HG03521 (cell line): ENCODE data around the gene BSG.

Source experiments
- ATAC-seq: cut with Tn5 transposase; IDR thresholded peaks from one replicate; pipeline ENCODE4 v1.9.1; 2021; ENCODE audit warnings: mild to moderate bottlenecking, moderate library complexity; ENCODE audit not compliant: unreplicated experiment

The BSG gene

DNA sequence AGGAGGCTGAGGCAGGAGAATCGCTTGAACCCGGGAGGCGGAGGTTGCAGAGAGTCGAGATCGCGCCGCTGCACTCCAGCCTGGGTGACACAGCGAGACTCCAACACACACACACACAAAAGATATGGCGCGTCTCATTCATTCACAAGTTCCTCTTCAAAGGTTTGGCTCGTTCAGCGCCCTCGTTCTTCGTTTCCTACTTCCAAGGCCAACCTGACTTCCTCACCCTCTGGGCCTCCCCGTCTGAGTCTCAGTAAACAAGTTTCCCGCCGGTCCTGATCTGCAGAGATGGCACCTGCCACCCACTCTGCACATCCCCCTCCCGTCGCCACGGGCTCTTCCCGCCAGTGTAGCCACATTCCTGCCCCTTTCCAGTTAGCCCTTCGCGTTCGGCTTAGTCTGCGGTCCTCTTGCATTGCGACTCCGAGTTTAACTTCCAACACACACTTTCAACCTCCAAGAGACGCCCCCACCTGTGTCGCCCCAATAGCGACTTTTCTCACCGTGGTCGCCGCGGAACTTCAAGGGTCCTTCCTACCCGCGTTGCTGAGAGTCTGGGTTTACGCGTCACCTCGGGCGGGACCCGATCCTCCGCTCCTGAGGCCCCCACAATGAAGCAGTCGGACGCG, 1.3 kb upstream of the BSG start:
- ATAC-seq: no peak

DNA sequence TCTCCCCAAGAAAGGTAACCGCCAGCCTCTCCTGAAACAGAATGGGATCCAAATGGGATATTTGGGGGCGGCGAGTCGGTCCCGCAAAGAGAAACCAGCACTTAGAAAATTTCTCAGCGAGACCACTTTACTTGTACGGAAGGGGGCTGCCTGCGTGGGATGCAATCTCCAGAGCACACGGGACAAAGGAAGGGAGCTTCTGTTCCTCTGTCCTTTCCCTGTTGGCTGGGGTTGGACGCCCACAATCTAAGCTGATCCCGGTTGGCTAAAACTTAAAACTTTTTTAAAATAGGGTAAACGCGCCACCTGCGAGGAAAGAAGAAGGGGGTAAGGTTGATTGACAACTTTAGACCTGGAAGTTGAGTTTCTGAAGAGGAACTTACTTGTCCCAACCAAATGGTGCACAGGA, 826 bp upstream of the BSG start:
- no peak for ATAC-seq

DNA sequence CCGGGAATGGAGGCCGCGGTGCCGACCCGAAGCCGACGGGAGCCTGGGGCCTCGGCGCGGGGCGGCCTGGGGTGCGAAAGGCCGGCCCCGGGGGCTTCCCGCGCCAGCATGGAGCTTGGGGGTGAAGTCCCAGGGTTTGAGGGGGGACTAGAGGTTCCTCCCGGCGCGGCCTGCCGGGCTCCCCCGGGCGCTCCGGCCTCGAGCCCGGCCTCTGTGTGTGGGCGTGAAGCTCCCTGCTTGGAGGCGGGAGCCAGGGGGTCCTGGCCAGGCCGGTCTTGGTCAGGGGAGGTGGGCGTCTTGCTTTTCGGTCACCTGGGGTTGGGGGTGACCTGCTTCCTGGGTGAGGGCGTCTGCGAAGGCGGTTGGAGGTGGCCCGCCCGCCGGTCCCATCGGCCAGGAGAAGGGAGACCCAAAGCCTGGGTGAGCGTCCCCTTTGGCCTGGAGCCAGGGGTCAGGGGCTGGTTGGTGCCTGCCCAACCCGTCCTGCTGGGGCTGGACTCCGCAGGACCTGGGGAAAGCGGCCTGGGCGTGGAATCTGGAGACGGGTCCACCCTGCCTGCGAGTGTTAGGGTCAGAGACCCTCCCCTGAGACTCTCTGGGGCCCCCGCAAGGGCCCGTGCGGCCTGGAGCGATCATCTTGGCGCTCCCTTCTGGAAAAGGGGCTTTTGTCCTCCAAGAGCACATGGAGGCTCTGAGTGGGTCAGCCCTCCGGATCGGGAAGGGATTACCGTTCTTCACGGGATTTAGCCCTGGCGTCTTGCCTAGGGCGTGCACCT, 535 bp downstream of the BSG start:
- ATAC-seq: peak; percentile 6

DNA sequence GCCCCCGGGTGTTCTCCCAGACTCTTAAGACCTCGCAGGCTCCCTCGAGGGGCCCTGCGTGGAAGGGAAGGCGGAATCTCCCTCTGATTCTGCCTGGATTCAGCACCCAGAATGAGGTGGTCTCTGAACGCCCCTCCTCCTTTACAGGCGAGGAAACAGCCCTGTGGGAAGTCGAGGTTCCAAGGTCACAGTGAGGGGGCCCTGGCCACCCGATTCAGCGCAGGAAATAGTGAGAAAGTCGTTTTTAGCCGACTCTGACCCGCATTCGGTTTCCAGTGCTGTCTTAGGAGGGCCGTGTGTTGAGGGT, 1.1 kb downstream of the BSG start:
- ATAC-seq: no peak

DNA sequence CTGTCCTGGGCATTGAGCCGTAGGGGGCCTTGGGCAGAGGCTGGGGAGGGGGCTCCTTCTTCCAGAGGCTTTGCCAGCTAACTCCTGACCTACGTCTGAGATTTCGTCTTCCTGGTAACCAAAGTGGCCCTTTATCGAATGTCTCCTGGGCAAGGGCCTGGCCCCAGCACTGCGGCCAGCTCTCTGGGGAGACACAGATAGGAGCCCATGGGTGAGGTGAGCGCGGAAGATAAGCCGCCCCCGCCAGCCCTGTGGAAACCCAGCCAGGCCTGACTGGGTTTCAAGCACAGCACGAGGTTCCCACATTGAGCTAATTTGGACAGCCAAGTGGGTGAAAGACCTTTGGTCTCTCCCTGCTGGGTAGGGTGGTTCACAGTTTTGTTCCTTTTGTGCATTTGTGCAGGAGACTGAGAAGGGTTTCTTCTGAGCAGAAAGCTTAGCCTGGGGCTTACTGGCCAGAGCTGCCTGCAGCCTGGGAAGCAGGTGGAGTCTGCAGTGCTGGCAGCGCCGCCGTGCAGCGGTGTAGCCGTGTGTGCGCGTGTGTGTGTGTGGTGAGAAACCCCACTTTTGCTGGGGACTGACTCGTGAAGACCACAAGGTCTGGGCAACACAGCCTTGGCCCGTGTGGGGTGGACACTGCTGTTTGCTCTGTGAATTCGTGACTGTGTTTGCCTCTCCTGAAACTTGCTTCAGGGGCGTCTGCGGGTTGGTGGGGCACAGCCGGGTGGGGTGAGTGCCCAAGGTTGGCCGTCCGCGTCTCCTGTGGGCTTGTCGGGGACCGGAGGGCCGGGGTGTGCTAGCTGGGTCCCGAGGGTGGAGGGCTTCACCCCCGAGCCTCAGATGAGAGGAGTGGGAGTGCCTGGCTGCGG, 2.5 kb downstream of the BSG start:
- no peak for ATAC-seq

DNA sequence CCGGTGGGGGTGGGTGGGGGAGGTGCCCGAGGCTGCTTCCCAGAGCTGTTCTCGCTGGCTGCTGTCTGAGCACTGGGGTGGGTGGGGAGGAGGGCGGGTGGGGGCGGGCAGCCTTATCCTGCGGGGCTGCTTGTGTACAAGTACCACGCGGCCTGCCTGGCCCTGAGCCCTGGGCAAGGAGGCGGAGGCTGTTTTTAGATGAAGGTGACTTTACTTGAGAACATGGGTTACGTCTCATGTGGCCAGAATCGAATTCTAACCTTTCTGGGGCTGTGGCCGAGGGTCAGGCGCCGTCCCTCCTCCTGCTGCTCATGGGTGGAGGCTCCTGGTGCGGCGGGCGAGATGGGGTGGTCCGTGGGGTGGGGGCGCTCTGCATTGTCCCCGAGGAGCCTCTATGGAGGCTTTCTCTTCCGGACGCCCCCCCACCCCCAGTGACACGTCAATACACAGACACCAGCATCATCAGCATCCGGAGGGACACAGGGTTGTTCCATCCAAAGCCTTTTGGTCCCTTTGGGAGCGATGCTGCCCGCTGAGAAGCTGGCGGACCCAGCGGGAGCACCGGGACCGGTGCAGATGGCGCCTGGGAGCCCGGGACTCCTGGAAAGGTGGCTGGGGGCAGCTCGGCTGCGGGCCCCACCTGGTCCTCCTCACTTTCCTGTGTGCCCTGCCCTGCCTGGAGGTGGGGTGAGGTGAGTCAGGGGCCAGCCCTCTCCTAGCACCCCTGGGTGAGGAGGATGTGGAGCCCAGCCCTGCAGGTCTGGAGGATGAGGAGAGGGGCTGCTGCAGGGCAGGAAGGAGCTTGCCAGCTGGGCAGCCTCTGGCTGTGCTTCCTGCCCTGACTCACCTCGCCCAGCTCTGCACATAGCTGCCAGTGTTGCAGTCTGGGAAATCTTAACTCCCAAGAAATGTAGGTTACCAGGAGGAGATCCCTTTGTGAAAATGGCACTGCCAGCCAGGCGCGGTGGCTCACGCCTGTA, 3.4 kb downstream of the BSG start:
- ATAC-seq: no peak

DNA sequence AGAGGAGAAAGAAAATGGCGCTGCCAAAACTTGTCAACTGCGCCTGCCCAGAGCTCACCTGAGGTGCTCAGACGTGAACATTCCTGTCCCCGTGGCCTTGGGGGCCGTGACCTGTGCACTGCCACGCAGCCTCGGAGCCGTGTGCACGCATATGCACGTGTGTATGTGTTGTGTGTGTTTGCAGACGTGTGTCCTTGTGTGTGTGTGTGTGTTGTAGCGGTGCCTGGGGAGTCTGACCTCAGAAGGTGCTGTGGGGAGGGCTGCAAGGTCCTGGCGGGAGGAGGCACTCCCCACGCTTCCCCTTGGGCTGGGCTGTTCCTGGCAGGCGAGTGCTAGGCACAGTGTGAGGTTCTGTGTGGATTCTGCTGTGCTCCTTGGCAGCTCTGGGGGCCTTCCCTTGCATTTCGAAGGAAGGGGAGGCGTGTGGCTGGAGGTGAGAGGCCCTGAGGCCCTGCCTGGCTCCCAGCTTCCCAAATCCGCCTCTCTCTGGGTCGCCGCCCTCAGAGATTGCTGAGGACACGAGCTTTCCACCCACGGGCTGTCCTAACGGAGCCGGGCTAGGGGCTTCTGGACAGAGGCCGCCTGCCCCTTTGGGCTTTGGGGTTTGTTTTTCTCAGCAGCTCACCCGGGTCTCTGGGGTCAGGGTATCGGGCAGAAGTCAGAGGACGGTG, 4.5 kb downstream of the BSG start:
- ATAC-seq: no peak

DNA sequence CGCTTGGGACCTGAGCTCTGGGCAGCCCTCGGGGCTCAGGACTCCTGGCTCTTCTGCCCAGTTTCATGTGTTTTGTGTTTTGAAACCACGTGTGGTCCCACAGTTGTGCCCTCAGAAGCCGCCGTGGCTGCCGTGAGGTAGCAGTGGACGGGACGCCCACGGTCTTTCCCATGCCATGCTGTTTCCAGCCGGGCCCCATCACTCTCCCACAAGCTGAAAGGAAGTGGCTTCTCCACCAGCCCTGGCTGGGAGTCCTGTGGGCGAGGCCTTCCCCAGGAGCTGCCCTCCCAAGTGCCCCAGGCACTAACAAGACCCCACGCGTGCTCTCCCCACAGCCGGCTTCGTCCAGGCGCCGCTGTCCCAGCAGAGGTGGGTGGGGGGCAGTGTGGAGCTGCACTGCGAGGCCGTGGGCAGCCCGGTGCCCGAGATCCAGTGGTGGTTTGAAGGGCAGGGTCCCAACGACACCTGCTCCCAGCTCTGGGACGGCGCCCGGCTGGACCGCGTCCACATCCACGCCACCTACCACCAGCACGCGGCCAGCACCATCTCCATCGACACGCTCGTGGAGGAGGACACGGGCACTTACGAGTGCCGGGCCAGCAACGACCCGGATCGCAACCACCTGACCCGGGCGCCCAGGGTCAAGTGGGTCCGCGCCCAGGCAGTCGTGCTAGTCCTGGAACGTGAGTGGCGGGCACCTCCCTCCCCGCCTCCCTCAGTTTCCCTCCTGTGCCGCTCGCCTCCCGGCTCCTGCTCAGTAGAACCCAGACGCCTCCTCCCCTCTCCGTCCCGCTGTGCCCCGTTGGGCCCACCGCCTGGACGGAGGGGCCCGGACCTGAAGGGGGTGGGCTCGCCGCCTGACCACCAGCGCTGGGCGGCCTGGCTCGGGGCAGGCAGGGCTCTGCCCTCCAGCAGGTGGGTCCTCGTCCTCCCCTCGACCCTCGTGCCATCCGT, 5.3 kb downstream of the BSG start:
- ATAC-seq: no peak

DNA sequence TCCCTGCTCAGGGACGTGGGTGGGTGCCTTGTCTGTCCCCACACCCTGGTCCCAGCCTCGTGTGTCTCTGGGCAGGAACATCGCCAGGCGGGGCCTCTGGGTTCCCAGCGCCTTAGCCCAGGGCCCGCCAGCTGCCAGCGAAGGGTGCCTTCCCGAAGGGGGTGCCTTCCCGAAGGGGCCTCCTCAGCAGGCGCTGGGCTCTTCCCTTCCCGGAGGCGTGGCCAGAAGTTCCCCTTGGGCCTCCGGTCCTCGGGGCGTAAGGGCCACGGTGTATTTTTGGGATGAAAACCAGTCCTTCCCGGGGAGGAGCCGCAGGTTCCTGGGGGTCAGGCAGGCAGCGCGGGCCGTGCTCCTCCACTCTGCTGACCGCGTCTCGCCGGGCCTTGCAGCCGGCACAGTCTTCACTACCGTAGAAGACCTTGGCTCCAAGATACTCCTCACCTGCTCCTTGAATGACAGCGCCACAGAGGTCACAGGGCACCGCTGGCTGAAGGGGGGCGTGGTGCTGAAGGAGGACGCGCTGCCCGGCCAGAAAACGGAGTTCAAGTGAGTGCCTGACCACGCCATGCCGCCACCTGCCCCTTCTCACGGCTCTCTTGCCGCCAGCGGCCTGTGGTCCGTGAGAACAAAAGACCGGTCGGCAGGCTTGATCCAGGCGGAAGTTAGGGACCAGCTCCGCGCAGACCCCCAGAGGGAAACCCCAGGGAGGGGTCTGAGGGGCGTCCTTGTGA, 6.9 kb downstream of the BSG start:
- ATAC-seq: no peak

DNA sequence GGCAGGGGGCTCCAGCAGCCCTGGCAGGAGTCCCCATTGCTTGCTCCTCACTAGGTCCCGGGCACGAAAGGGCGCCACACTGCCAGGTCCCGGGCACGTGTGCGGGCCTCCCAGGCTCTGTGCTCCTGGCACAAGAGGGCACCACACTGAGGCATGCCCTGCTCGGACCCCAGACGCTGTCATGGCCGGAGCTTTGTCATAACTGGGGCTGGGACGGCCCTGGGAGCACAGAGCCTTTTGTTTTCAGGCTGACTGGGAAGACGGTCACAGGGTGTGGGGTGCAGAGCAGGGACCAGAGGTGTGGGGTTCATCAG, 7.4 kb downstream of the BSG start:
- no peak for ATAC-seq

DNA sequence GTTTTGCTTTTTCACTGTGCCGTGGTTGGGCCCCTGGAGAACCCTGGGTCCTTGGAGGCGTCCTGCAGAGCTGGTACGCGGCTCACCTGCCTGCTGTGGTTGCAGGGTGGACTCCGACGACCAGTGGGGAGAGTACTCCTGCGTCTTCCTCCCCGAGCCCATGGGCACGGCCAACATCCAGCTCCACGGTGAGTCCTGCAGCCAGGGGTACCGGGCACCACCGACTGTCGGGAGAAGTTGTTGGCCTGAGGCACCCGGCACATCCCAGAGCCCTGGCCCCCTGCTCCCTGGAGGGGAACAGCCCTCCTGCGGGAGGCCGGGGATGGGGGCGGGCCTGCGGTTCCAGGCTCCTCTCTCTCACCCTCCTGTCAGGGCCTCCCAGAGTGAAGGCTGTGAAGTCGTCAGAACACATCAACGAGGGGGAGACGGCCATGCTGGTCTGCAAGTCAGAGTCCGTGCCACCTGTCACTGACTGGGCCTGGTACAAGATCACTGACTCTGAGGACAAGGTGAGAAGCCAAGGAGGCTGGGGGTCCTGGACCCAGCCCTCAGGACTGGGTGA, 8.0 kb downstream of the BSG start:
- ATAC-seq: no peak

DNA sequence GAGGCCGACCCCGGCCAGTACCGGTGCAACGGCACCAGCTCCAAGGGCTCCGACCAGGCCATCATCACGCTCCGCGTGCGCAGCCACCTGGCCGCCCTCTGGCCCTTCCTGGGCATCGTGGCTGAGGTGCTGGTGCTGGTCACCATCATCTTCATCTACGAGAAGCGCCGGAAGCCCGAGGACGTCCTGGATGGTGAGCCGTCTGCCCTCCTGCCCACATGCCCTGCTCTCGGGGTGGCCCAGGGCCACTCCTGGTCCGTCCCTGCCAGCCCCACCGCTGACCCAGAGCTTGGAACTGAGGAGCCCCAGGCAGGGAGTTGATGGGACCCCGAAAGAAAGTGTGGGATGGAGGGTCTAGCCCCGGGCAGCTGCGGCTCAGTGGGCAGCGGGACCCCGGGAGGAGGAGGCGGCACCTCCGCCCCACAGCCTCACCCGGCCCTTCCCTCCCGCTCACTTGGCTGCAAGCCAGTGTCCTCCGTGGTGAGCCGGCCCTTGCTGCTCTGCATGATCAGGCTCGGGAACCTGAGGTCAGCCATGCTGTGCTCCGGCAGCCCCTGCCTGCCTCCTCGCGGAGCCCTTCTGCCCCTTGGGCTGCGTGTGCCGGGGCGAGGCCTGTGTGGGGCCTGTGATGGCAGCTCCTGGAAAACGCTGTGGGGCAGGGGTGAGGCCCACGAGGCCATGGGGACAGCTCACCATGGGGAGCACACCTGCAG, 9.2 kb downstream of the BSG start:
- ATAC-seq: no peak

DNA sequence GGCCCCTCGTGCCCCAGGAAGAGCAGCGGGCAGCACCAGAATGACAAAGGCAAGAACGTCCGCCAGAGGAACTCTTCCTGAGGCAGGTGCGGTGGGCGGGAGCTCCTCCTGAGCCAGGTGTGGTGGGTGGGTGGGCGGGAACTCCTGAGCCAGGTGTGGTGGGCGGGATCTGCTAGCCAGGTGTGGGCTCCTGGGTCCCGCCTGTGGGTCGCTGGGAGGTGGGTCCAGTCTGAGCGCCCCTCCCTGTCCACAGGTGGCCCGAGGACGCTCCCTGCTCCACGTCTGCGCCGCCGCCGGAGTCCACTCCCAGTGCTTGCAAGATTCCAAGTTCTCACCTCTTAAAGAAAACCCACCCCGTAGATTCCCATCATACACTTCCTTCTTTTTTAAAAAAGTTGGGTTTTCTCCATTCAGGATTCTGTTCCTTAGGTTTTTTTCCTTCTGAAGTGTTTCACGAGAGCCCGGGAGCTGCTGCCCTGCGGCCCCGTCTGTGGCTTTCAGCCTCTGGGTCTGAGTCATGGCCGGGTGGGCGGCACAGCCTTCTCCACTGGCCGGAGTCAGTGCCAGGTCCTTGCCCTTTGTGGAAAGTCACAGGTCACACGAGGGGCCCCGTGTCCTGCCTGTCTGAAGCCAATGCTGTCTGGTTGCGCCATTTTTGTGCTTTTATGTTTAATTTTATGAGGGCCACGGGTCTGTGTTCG, 10.3 kb downstream of the BSG start:
- no peak for ATAC-seq

DNA sequence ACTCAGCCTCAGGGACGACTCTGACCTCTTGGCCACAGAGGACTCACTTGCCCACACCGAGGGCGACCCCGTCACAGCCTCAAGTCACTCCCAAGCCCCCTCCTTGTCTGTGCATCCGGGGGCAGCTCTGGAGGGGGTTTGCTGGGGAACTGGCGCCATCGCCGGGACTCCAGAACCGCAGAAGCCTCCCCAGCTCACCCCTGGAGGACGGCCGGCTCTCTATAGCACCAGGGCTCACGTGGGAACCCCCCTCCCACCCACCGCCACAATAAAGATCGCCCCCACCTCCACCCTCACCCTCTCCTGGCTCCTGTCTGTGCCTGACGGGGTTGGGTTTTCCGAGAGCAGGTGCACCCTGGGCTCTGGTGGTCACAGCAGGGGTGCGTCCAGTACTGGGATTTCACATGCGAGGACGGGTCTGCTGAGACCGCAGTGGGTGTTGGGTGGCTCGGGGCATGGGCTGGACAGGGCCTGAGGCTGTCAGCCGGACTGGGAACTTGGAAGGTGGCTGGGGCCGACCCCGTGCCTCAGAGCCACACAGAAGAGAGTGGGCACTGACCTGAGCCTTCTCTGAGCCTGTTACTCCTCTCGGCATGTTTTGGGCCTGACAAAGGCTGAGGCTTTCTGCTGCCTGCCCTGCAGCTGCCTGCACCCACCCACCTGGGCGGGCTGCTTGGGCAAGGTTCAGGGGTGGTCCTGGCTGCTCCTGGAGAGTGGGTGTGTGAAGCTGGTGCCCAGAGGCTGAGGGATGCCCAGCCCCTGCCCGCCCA, 11.0 kb downstream of the BSG start:
- no peak for ATAC-seq

DNA sequence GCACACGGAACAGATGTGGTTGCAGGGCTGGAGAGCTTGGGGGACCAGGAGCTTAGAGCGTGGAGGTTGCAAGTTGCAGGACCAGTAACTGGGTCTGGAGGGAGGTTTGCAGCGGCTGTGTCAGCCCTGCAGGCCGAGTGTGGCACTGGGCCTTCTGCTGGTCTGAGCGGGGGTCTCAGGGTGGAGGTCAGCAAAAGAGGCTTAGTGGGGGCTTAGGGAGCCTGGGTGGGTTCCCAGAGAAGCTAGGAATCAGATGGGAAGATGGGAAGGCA, 11.5 kb downstream of the BSG start:
- ATAC-seq: no peak

DNA sequence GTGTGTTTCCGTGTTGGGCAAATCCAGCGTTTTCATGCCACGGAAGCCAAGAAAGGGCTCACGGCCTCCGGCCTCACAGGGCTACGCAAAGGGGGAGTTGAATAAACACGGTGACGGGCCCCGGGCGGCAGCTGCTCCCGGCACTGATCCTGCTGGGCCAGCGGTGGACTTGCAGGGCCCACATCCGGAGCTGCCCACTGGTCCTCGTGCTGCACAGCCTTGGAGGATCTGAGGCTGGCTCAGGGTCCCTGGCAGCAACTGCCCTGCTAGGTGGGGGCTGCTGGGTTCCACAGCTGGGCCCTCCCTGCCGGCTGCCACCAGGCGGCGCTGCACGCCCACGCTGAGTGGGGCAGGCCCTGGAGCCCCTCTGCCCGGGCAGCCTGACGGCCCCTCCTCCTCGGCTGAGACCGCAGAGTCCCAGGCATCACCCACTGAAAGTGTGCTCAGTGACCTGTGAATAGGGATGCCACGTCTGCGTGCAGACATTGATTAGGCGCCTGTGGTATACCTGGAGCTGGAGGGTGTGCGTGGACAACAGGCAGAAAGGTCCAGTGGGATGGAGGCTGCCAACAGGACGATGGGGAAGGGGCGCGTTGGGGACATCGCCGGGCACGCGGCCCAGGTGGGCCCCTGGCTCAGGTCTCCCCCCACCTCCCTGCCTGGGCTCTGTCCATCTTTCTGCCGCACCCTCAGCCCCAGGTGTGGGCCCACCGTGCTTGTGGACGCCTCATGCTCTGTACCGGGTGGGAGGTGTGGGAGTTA, 12.0 kb downstream of the BSG start:
- ATAC-seq: no peak
